ENCODE results near the gene LMBR1. TPM values are rescaled to one million over a fixed set of nuclear protein-coding genes. Genes with fewer than 3 reads are reported as not detected.
"Not testable (repeated sequence)": the region's sequence is repeated elsewhere in the genome, so short reads cannot be mapped to it uniquely, and the experiment has no call there.

The LMBR1 gene, protein sequence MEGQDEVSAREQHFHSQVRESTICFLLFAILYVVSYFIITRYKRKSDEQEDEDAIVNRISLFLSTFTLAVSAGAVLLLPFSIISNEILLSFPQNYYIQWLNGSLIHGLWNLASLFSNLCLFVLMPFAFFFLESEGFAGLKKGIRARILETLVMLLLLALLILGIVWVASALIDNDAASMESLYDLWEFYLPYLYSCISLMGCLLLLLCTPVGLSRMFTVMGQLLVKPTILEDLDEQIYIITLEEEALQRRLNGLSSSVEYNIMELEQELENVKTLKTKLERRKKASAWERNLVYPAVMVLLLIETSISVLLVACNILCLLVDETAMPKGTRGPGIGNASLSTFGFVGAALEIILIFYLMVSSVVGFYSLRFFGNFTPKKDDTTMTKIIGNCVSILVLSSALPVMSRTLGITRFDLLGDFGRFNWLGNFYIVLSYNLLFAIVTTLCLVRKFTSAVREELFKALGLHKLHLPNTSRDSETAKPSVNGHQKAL
- total RNA-seq: 10 to 100 TPM; 42.7 to 50.6 TPM

GRCh38 chr7:156892821-156893706 is at the start of gene LMBR1:
LMBR1 (minus strand) TSS chr7:156893183; CDS start chr7:156892993, 190 bp downstream.
- POLR2A ChIA-PET: interaction anchor here (0.6 to 1.5 kb wide), 9 partner anchors 9 to 400 kb away, joined by 3 to 20 read pairs (median 3); partner anchors contain the start of gene NOM1
- Mint-ChIP-seq H3K27ac (peak within 1 kb of the TSS; percentile 94), H3K4me1 (ENCODE audit: low read depth) (peaks cover 41% of the 10 kb centered on the region), H3K9me3 (no peaks in the 10 kb centered on the region), H3K27me3 (no peaks in the 10 kb centered on the region), H3K36me3 (ENCODE audit: low read depth) (peaks cover 9% of the 10 kb centered on the region), H3K4me3 (peak within 1 kb of the TSS; percentile 92)
- peak; percentile 82 for ATAC-seq
- intact Hi-C loops (cut with micrococcal nuclease): no loop called here
- TF ChIP-seq, protein P1, sequence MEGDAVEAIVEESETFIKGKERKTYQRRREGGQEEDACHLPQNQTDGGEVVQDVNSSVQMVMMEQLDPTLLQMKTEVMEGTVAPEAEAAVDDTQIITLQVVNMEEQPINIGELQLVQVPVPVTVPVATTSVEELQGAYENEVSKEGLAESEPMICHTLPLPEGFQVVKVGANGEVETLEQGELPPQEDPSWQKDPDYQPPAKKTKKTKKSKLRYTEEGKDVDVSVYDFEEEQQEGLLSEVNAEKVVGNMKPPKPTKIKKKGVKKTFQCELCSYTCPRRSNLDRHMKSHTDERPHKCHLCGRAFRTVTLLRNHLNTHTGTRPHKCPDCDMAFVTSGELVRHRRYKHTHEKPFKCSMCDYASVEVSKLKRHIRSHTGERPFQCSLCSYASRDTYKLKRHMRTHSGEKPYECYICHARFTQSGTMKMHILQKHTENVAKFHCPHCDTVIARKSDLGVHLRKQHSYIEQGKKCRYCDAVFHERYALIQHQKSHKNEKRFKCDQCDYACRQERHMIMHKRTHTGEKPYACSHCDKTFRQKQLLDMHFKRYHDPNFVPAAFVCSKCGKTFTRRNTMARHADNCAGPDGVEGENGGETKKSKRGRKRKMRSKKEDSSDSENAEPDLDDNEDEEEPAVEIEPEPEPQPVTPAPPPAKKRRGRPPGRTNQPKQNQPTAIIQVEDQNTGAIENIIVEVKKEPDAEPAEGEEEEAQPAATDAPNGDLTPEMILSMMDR (IDR thresholded peaks at IDR 0.05): peak; percentile 69
- peak; percentile 95 for DNase-seq
- CTCF ChIA-PET: interaction anchor here (0.9 to 2.1 kb wide), 5 partner anchors 10 to 381 kb away, joined by 3 to 19 read pairs (median 5); partner anchors contain the start of gene NOM1

DNA sequence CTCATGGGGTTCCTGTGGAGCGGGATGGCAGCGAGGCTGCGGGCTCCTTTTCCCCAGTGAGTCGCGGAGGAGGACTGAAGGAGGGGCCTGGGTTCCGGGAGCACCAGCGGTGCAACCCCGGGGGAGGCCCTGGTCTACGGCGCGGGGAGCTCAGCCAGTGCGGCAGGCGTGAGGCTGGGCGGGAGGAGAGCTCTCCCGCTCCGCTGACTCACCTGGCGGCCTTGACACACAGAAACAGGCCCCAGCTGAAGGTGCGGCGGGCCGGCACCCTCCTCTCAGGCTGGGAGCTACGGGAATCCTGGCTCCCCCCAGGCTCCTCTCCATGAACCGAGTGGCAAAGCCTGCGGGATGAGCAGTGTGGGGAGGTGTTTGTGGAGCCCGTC is 49.7 kb upstream of the LMBR1 start:
- ChIA-PET POLR2A (interaction anchor here (0.6 to 1.0 kb wide), 3 partner anchors 18 to 51 kb away, joined by 3 to 4 read pairs (median 3); no protein-coding TSS in a partner anchor), CTCF (no interaction called here)
- peaks cover 2% of the 10 kb centered on the region for H3K4me1 Mint-ChIP-seq (ENCODE audit: low read depth)
- TF ChIP-seq, protein P1 (IDR thresholded peaks at IDR 0.05): no peak
- H3K27ac Mint-ChIP-seq: peak overlapping the region; percentile 25
- DNase-seq: peak; percentile 44
- H3K4me3 Mint-ChIP-seq: peak overlapping the region; percentile 53
- peak; percentile 79 for ATAC-seq
- intact Hi-C loops (cut with micrococcal nuclease): no loop called here
- H3K9me3 Mint-ChIP-seq: peaks cover 12% of the 10 kb centered on the region
- H3K27me3 Mint-ChIP-seq: peaks cover 33% of the 10 kb centered on the region
- peaks cover 8% of the 10 kb centered on the region for H3K36me3 Mint-ChIP-seq (ENCODE audit: low read depth)

GRCh38 chr7:156941393-156942182 is 48.6 kb upstream of the LMBR1 start:
- H3K4me3 Mint-ChIP-seq: no peak overlapping the region
- CTCF ChIA-PET: no interaction called here

GRCh38 chr7:156940421-156941122 is 47.6 kb upstream of the LMBR1 start:
- ChIA-PET POLR2A (interaction anchor here (0.6 kb wide), 1 partner anchor 299 kb away, joined by 3 read pairs; no protein-coding TSS in a partner anchor), CTCF (no interaction called here)
- DNase-seq: no peak
- intact Hi-C loops (cut with micrococcal nuclease): no loop called here
- H3K9me3 Mint-ChIP-seq: peaks cover 12% of the 10 kb centered on the region
- H3K4me1 Mint-ChIP-seq (ENCODE audit: low read depth): peaks cover 2% of the 10 kb centered on the region
- peaks cover 33% of the 10 kb centered on the region for H3K27me3 Mint-ChIP-seq
- no peak for ATAC-seq
- no peak overlapping the region for H3K27ac Mint-ChIP-seq
- H3K36me3 Mint-ChIP-seq (ENCODE audit: low read depth): peaks cover 8% of the 10 kb centered on the region
- TF ChIP-seq, protein P1 (IDR thresholded peaks at IDR 0.05): no peak
- no peak overlapping the region for H3K4me3 Mint-ChIP-seq

More at GRCh38 chr7:156941393-156942182, 48.6 kb upstream of the LMBR1 start:
- H3K9me3 Mint-ChIP-seq: peaks cover 12% of the 10 kb centered on the region
- DNase-seq: no peak
- H3K27ac Mint-ChIP-seq: no peak overlapping the region
- H3K27me3 Mint-ChIP-seq: peaks cover 33% of the 10 kb centered on the region
- peaks cover 2% of the 10 kb centered on the region for H3K4me1 Mint-ChIP-seq (ENCODE audit: low read depth)
- TF ChIP-seq, protein P1 (IDR thresholded peaks at IDR 0.05): no peak
- H3K36me3 Mint-ChIP-seq (ENCODE audit: low read depth): peaks cover 8% of the 10 kb centered on the region
- no peak for ATAC-seq
- POLR2A ChIA-PET: no interaction called here
- intact Hi-C loops (cut with micrococcal nuclease): no loop called here

GRCh38 chr7:156936766-156937165 is 43.8 kb upstream of the LMBR1 start:
- CTCF ChIA-PET; DNase-seq; H3K4me3 Mint-ChIP-seq; H3K27ac Mint-ChIP-seq; ATAC-seq; intact Hi-C loops (cut with micrococcal nuclease); H3K4me1 Mint-ChIP-seq (ENCODE audit: low read depth); H3K36me3 Mint-ChIP-seq (ENCODE audit: low read depth): not testable (repeated sequence)
- POLR2A ChIA-PET: interaction anchor here (1.3 kb wide), 1 partner anchor 13 kb away, joined by 6 read pairs; the partner anchor contains the start of gene NOM1
- Mint-ChIP-seq H3K27me3 (peaks cover 13% of the 10 kb centered on the region), H3K9me3 (peaks cover 10% of the 10 kb centered on the region)
